Measurements from ENCODE around the gene RABAC1.

DNA sequence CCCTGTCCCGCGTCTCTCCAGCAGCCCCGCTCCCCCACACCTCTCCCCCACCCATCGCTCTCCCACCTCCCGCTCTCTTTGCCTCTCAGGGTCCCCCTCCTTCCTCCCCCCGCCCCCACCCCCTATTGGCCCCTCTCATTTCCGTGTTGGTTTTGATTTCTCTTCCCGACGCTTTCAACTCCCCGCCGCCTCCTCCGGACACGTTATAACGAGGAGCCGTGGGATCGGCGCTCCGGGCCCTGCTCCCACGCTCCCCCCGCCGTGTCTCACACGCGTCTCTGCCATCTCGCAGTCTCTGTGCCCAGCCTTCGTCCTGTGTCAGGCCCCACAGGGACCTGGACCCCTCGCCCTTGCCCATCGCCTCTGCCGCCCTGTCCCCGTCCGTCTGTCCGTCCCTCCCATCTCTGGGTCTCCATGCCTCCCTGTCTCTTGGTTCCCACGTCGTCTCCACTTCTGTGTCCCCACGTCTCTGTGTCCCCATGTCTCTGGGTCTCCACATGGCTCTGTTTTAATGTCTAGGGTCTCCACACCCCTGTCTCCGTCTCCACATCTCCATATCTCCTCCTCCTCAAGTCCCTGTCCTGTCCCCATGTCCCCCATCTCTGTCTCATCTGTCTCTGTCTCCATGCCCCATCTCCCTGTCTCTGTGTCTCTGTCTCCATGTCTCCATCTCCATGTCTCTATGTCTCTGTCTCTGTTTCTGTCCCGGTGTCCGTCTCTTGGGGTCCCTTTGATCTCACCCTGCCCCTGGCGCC, 43.9 kb downstream of the RABAC1 start:
- TF ChIP-seq GATA2 (IDR thresholded peaks at IDR 0.05; ENCODE audit: low read depth, low read length) (no peak), GATA3 (IDR thresholded peaks at IDR 0.05; ENCODE audit: low read depth, low read length) (no peak)

Data from SH-SY5Y (cell line).